H9 (cell line): Measurements from ENCODE around the gene NFYC. TPM values are rescaled to one million over a fixed set of nuclear protein-coding genes. Genes with fewer than 3 reads are reported as not detected.

Source experiments
- DNase-seq: peaks from one replicate; pipeline ENCODE4 v3.0.0-alpha.2; 2017
- H2AFZ ChIP-seq: one replicate; pipeline ENCODE4 v1.6.1; 2013; ENCODE audit warnings: mild to moderate bottlenecking, low read length, control low read depth, moderate library complexity
- H2AK5ac ChIP-seq: 2 replicates; pipeline ENCODE4 v1.6.1; 2013; ENCODE audit warnings: low read length, control low read depth, mixed read lengths; ENCODE audit not compliant: insufficient read length
- H2BK120ac ChIP-seq: one replicate; pipeline ENCODE4 v1.6.1; 2013; ENCODE audit warnings: low read depth, mild to moderate bottlenecking, low read length, control low read depth, inconsistent platforms; ENCODE audit not compliant: poor library complexity, severe bottlenecking
- H2BK12ac ChIP-seq: 2 replicates; pipeline ENCODE4 v1.6.1; 2013; ENCODE audit warnings: low read length, control low read depth, mixed read lengths, low read depth; ENCODE audit not compliant: insufficient read length
- H2BK15ac ChIP-seq: 2 replicates; pipeline ENCODE4 v1.6.1; 2013; ENCODE audit warnings: low read depth, low read length, control low read depth
- H2BK20ac ChIP-seq: one replicate; pipeline ENCODE4 v1.6.1; 2013; ENCODE audit warnings: low read depth, mild to moderate bottlenecking, low read length, control low read depth, inconsistent platforms; ENCODE audit not compliant: poor library complexity, severe bottlenecking
- H2BK5ac ChIP-seq: 2 replicates; pipeline ENCODE4 v1.6.1; 2013; ENCODE audit warnings: low read length, control low read depth, mixed read lengths; ENCODE audit not compliant: insufficient read length
- H3K14ac ChIP-seq: 2 replicates; pipeline ENCODE4 v1.6.1; 2013; ENCODE audit warnings: low read length, control low read depth; ENCODE audit not compliant: insufficient read depth
- H3K18ac ChIP-seq: 2 replicates; pipeline ENCODE4 v1.6.1; 2013; ENCODE audit warnings: low read depth, mild to moderate bottlenecking, mixed read lengths, low read length, control low read depth; ENCODE audit not compliant: insufficient read length
- H3K23ac ChIP-seq: 2 replicates; pipeline ENCODE4 v1.6.1; 2013; ENCODE audit warnings: low read length, control low read depth, mixed read lengths, low read depth; ENCODE audit not compliant: insufficient read length
- H3K23me2 ChIP-seq: 2 replicates; pipeline ENCODE4 v1.6.1; 2013; ENCODE audit warnings: low read depth, mild to moderate bottlenecking, mixed read lengths, low read length, control low read depth; ENCODE audit not compliant: insufficient read length, poor library complexity, severe bottlenecking
- H3K27ac ChIP-seq: 2 replicates; pipeline ENCODE4 v1.5.1; 2013; ENCODE audit warnings: low read length, control low read depth, mixed read lengths, low read depth; ENCODE audit not compliant: insufficient read length
- H3K27me3 ChIP-seq: 2 replicates; pipeline ENCODE4 v1.6.1; 2013; ENCODE audit warnings: low read length, control low read depth, inconsistent platforms; ENCODE audit not compliant: insufficient read depth
- H3K4ac ChIP-seq: 2 replicates; pipeline ENCODE4 v1.6.1; 2013; ENCODE audit warnings: low read depth, mild to moderate bottlenecking, control low read depth, inconsistent platforms, low read length, moderate library complexity
- H3K4me1 ChIP-seq: 2 replicates; pipeline ENCODE4 v1.6.1; 2013; ENCODE audit warnings: low read length, control low read depth, inconsistent platforms; ENCODE audit not compliant: insufficient read depth
- H3K4me2 ChIP-seq: 2 replicates; pipeline ENCODE4 v1.6.1; 2013; ENCODE audit warnings: low read length, control low read depth, mixed read lengths; ENCODE audit not compliant: insufficient read length, insufficient read depth
- H3K56ac ChIP-seq: 2 replicates; pipeline ENCODE4 v1.6.1; 2013; ENCODE audit warnings: low read depth, mild to moderate bottlenecking, mixed read lengths, low read length, control low read depth; ENCODE audit not compliant: insufficient read length
- H3K79me1 ChIP-seq: 2 replicates; pipeline ENCODE4 v1.6.1; 2013; ENCODE audit warnings: low read depth, mild to moderate bottlenecking, moderate library complexity, low read length, control low read depth, inconsistent platforms; ENCODE audit not compliant: insufficient read depth, poor library complexity, severe bottlenecking
- H3K79me2 ChIP-seq: 2 replicates; pipeline ENCODE4 v1.6.1; 2013; ENCODE audit warnings: low read length, control low read depth, inconsistent platforms; ENCODE audit not compliant: insufficient read depth
- H3K9ac ChIP-seq: 2 replicates; pipeline ENCODE4 v1.6.1; 2013; ENCODE audit warnings: low read length, control low read depth, mixed read lengths; ENCODE audit not compliant: insufficient read length; ENCODE audit errors: extremely low read depth
- H3K9me3 ChIP-seq: one replicate; pipeline ENCODE4 v1.6.1; 2013; ENCODE audit warnings: low read depth, low read length, inconsistent platforms; ENCODE audit not compliant: control insufficient read depth
- H3T11ph ChIP-seq: one replicate; pipeline ENCODE4 v1.6.1; 2013; ENCODE audit warnings: mild to moderate bottlenecking, low read length, control low read depth, inconsistent platforms
- H4K20me1 ChIP-seq: one replicate; pipeline ENCODE4 v1.6.1; 2013; ENCODE audit not compliant: control insufficient read depth, insufficient read length, insufficient read depth
- H4K5ac ChIP-seq: 2 replicates; pipeline ENCODE4 v1.6.1; 2013; ENCODE audit warnings: low read depth, mild to moderate bottlenecking, mixed read lengths, low read length, control low read depth; ENCODE audit not compliant: insufficient read length
- H4K8ac ChIP-seq: replicated peaks from 2 replicates; pipeline ENCODE4 v1.6.1; 2013; ENCODE audit warnings: low read length, control low read depth, mixed read lengths, low read depth; ENCODE audit not compliant: insufficient read length
- H4K91ac ChIP-seq: 2 replicates; pipeline ENCODE4 v1.6.1; 2013; ENCODE audit warnings: low read depth, mild to moderate bottlenecking, moderate library complexity, mixed read lengths, low read length, control low read depth; ENCODE audit not compliant: insufficient read length
- H3K27ac Mint-ChIP-seq, 3 experiments: 2 replicates in 2 of 3; 3 replicates in 1 of 3; pipeline ENCODE4 v1.8.0; 2020 to 2021; ENCODE audit warnings: mixed read lengths in 3 of 3, mild to moderate bottlenecking in 1 of 3, moderate library complexity in 1 of 3
- H3K27me3 Mint-ChIP-seq: 2 replicates; pipeline ENCODE4 v1.8.0; 2021; ENCODE audit warnings: low read depth, mild to moderate bottlenecking, moderate library complexity, mixed read lengths
- H3K36me3 Mint-ChIP-seq, 3 experiments: 2 replicates in 2 of 3; 3 replicates in 1 of 3; pipeline ENCODE4 v1.8.0; 2020 to 2021; ENCODE audit warnings: low read depth in 3 of 3, mixed read lengths in 3 of 3; ENCODE audit not compliant: insufficient read depth in 1 of 3
- H3K4me1 Mint-ChIP-seq, 2 experiments: 2 replicates each; pipeline ENCODE4 v1.8.0; 2020; ENCODE audit warnings: mixed read lengths in 2 of 2
- H3K4me3 Mint-ChIP-seq, 2 experiments: 2 replicates in 1 of 2; 3 replicates in 1 of 2; pipeline ENCODE4 v1.8.0; 2020 to 2021; ENCODE audit warnings: mild to moderate bottlenecking in 2 of 2, mixed read lengths in 2 of 2, moderate library complexity in 1 of 2
- H3K9me3 Mint-ChIP-seq, 2 experiments: 2 replicates in 1 of 2; 3 replicates in 1 of 2; pipeline ENCODE4 v1.8.0; 2020; ENCODE audit warnings: mild to moderate bottlenecking in 2 of 2, mixed read lengths in 2 of 2, moderate library complexity in 1 of 2
- CTCF ChIP-seq: fragments of 200-600 bp; sonication (generic); conservative IDR thresholded peaks from 3 replicates; pipeline ENCODE4 v1.8.0; 2021; ENCODE audit warnings: antibody characterized with exemption, mild to moderate bottlenecking
- WGBS: extraction: QIAGEN DNeasy Blood & Tissue Kit; methylation state at CpG from one replicate; pipeline ENCODE4 v1.1.7; 2013; ENCODE audit warnings: missing lambda C conversion rate, low lambda C conversion rate, mixed read lengths; ENCODE audit not compliant: insufficient read length; ENCODE audit errors: extremely low coverage; 5-methylcytosine and 5-hydroxymethylcytosine counted together
- total RNA-seq: library from RNA; stranded (reverse); gene quantifications from 2 replicates; pipeline ENCODE4 v1.2.1, GENCODE V29; 2021

The NFYC gene
- total RNA-seq, 1 experiment from 2014 or later, result 54.7 TPM

GRCh38 chr1:40712405-40712944 is 21.0 kb downstream of the NFYC start:
- H3K27ac Mint-ChIP-seq, result peak overlapping the region in 1 of 3 experiments; percentile 33; a peak in 1 of 7 replicates
- no peak overlapping the region for H3K56ac ChIP-seq
- no CpG with 5 or more reads among the region's 5 CpGs for WGBS

More at GRCh38 chr1:40712405-40712944, 21.0 kb downstream of the NFYC start:
- Mint-ChIP-seq H3K4me3 (peak overlapping the region in 1 of 2 experiments; percentile 94; a peak in 1 of 5 replicates), H3K27me3 (no peaks in the 10 kb centered on the region), H3K4me1 (peaks cover 32 to 33% of the 10 kb centered on the region in 2 experiments), H3K9me3 (no peaks in the 10 kb centered on the region), H3K36me3 (peaks cover 2 to 15% (median 11%) of the 10 kb centered on the region in 3 experiments; a peak in 6 of 7 replicates)
- Histone ChIP-seq H3K79me1 (peaks cover 7% of the 10 kb centered on the region), H3T11ph (no peak overlapping the region), H3K79me2 (peaks cover 21% of the 10 kb centered on the region; the same call in 1 of the 2 replicates), H3K27me3 (no peaks in the 10 kb centered on the region), H3K23ac (no peak overlapping the region), H3K27ac (no peak overlapping the region), H2BK20ac (no peak overlapping the region), H3K4ac (no peak overlapping the region), H2BK12ac (no peak overlapping the region), H4K91ac (no peak overlapping the region), H3K4me2 (no peak overlapping the region), H2AFZ (no peak overlapping the region), H2BK15ac (no peak overlapping the region), H4K5ac (no peak overlapping the region), H3K18ac (no peak overlapping the region), H3K23me2 (peaks cover 5% of the 10 kb centered on the region), H3K9ac (no peak overlapping the region), H3K9me3 (no peaks in the 10 kb centered on the region), H3K4me1 (peaks cover 6% of the 10 kb centered on the region), H2BK5ac (no peak overlapping the region), H2BK120ac (no peak overlapping the region), H2AK5ac (no peak overlapping the region), H3K14ac (no peak overlapping the region), H4K20me1 (no peaks in the 10 kb centered on the region), H4K8ac (no peak overlapping the region)
- TF ChIP-seq CTCF, result no peak
- DNase-seq, result no peak
